Osteoblast (primary cell): Measurements from ENCODE around the gene ANKRD34B. TPM values are rescaled to one million over a fixed set of nuclear protein-coding genes. Genes with fewer than 3 reads are reported as not detected.

Source experiments
- DNase-seq: peaks from one replicate; pipeline ENCODE4 v3.0.0; 2011; ENCODE audit warnings: low spot score, mixed read lengths; ENCODE audit not compliant: insufficient read length; ENCODE audit errors: missing footprints
- H2AFZ ChIP-seq: 2 replicates; pipeline ENCODE4 v1.6.0; 2011; ENCODE audit warnings: mild to moderate bottlenecking, low read length
- H3K27ac ChIP-seq: 2 replicates; pipeline ENCODE4 v1.5.1; 2011; ENCODE audit warnings: mild to moderate bottlenecking, low read depth, low read length, moderate library complexity
- H3K27me3 ChIP-seq: 2 replicates; pipeline ENCODE4 v1.6.0; 2012; ENCODE audit warnings: mild to moderate bottlenecking, control low read depth, inconsistent platforms, low read length, moderate library complexity; ENCODE audit not compliant: insufficient read depth
- H3K36me3 ChIP-seq: 2 replicates; pipeline ENCODE4 v1.5.1; 2011; ENCODE audit warnings: mild to moderate bottlenecking, low read length, control low read depth, moderate library complexity; ENCODE audit not compliant: insufficient read depth
- H3K4me1 ChIP-seq: 2 replicates; pipeline ENCODE4 v1.5.1; 2011; ENCODE audit warnings: mild to moderate bottlenecking, low read length, control low read depth, moderate library complexity; ENCODE audit not compliant: insufficient read depth
- H3K4me2 ChIP-seq: 2 replicates; pipeline ENCODE4 v1.6.0; 2011; ENCODE audit warnings: mild to moderate bottlenecking, low read length; ENCODE audit not compliant: insufficient read depth
- H3K4me3 ChIP-seq: fragments of 200-600 bp; sonication (generic); 3 replicates; pipeline ENCODE4 v1.5.1; 2012; ENCODE audit warnings: mild to moderate bottlenecking, low read length, inconsistent platforms; ENCODE audit not compliant: insufficient read depth
- H3K79me2 ChIP-seq: 2 replicates; pipeline ENCODE4 v1.6.0; 2012; ENCODE audit warnings: mild to moderate bottlenecking, low read length, control low read depth, inconsistent platforms; ENCODE audit not compliant: insufficient read depth
- H3K9me3 ChIP-seq: 2 replicates; pipeline ENCODE4 v1.5.1; 2011; ENCODE audit warnings: low read depth, low read length, control low read depth
- H4K20me1 ChIP-seq: 2 replicates; pipeline ENCODE4 v1.6.0; 2012; ENCODE audit warnings: mild to moderate bottlenecking, low read length, control low read depth; ENCODE audit not compliant: insufficient read depth
- CTCF ChIP-seq: IDR thresholded peaks from 2 replicates; pipeline ENCODE4 v1.5.1; 2011; ENCODE audit warnings: mild to moderate bottlenecking, low read depth, low read length, moderate library complexity; ENCODE audit errors: extremely low read depth
- total RNA-seq: library from RNA; depleted of rRNA; stranded (reverse); fragments of >200 nt; gene quantifications from 2 replicates; pipeline ENCODE4 v1.2.3, GENCODE V29; 2012

ANKRD34B gene
- total RNA-seq, 1 donor: not detected

DNA sequence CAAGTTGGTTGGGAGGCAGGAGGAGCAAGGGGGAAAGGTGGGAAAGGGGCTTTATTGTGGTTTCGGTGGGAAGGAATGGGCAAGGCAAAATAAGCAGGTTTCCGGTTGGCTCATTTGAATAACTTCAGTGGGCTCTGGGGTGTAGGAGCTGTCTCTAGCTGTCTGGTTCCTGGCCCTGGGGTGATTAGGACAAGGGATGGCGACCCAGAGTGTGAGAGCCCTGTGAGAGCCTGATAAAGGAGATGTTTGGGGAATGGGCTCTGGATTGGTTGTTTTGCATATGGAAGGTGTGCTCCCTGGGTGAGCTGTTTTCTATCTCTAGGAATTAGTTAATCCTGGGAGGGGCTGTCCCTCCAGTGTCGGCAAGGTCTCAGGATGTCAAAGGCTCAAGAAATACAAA lies 15.4 kb downstream of the ANKRD34B start:
- H3K79me2 ChIP-seq: no peaks in the 10 kb centered on the region
- H3K27me3 ChIP-seq: peaks cover 31% of the 10 kb centered on the region
- H4K20me1 ChIP-seq: no peaks in the 10 kb centered on the region
- no peak overlapping the region for H2AFZ ChIP-seq
- no peaks in the 10 kb centered on the region for H3K36me3 ChIP-seq
- no peak for DNase-seq
- H3K27ac ChIP-seq: no peak overlapping the region
- no peaks in the 10 kb centered on the region for H3K9me3 ChIP-seq
- no peaks in the 10 kb centered on the region for H3K4me1 ChIP-seq
- no peak overlapping the region for H3K4me2 ChIP-seq
- H3K4me3 ChIP-seq: no peak overlapping the region
- TF ChIP-seq CTCF: no peak

DNA sequence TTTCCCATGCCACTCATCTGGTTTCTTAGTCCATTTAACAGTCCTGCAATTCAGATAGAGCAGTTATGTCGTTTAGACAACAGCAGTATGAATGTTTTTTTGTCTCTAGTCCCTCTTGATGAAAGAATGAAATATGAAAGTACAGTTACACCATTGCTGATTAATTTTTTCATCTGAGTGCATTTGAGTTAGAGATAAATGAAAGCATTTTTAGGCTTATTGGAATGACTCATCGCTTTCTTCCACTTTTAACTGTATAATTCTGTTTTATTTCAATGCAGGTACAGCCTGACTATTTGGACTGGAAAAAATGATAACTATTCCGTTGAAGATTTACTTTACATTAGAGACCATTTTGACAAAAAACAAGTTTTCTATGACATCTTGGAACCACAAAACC lies 28.7 kb downstream of the ANKRD34B start:
- H3K79me2 ChIP-seq: no peaks in the 10 kb centered on the region
- no peak overlapping the region for H2AFZ ChIP-seq
- no peak overlapping the region for H3K27ac ChIP-seq
- no peaks in the 10 kb centered on the region for H3K36me3 ChIP-seq
- H4K20me1 ChIP-seq: no peaks in the 10 kb centered on the region
- no peak overlapping the region for H3K4me2 ChIP-seq
- no peak for TF ChIP-seq CTCF
- DNase-seq: no peak
- no peaks in the 10 kb centered on the region for H3K9me3 ChIP-seq
- H3K4me3 ChIP-seq: no peak overlapping the region
- H3K4me1 ChIP-seq: no peaks in the 10 kb centered on the region
- H3K27me3 ChIP-seq: no peaks in the 10 kb centered on the region

DNA sequence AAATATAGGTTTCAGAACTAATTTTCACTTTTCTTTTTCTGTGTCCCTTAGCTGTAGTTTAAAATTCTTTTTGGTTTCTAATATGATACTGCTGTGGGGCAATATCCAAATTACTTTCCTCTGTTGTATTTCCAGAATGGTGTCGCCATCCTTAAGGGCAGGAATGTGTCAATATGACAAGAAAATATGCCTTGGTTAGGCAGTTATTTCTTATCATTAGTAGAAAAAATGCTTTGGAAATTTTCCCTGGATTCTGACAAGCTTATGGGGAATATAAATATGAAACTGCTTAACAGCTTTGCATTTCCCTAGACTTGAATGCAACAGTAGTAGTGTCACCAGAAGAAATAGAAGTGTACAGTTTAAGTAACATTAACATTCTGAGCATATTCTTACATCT lies 29.4 kb downstream of the ANKRD34B start:
- Histone ChIP-seq H3K27me3 (no peaks in the 10 kb centered on the region), H3K36me3 (no peaks in the 10 kb centered on the region), H3K4me1 (no peaks in the 10 kb centered on the region), H3K79me2 (no peaks in the 10 kb centered on the region), H2AFZ (no peak overlapping the region), H3K27ac (no peak overlapping the region), H4K20me1 (no peaks in the 10 kb centered on the region), H3K4me3 (no peak overlapping the region), H3K4me2 (no peak overlapping the region), H3K9me3 (no peaks in the 10 kb centered on the region)
- peak; percentile 26 for DNase-seq
- no peak for TF ChIP-seq CTCF

- Histone ChIP-seq H3K4me2 (no peak overlapping the region), H4K20me1 (no peaks in the 10 kb centered on the region), H3K27me3 (no peaks in the 10 kb centered on the region), H2AFZ (no peak overlapping the region), H3K79me2 (no peaks in the 10 kb centered on the region), H3K4me1 (no peaks in the 10 kb centered on the region), H3K36me3 (no peaks in the 10 kb centered on the region), H3K9me3 (no peaks in the 10 kb centered on the region), H3K4me3 (no peak overlapping the region), H3K27ac (no peak overlapping the region)
- no peak for TF ChIP-seq CTCF
- peak; percentile 83 for DNase-seq
Observed at GRCh38 chr5:80516826-80517225, 53.3 kb downstream of the ANKRD34B start.
